H54 (cell line): ENCODE data around the gene C4A.

Experiments
- DNase-seq: peaks from one replicate; pipeline ENCODE4 v3.0.0; 2011; ENCODE audit warnings: low spot score, mixed read lengths; ENCODE audit not compliant: insufficient read length
- FAIRE-seq: peaks from 3 replicates; lab custom pipeline; 2011; peaks lifted over from hg19 to GRCh38; lab: Jason Lieb, UNC
- POLR2A ChIP-seq: IDR thresholded peaks from 2 replicates; pipeline ENCODE4 v1.6.1; 2011; ENCODE audit warnings: low read depth, mild to moderate bottlenecking, low read length

Gene C4A

GRCh38 chr6:31949926-31950548, 31.8 kb upstream of the C4A start:
- FAIRE-seq (no peak), DNase-seq (no peak)
- no peak for TF ChIP-seq POLR2A

DNA sequence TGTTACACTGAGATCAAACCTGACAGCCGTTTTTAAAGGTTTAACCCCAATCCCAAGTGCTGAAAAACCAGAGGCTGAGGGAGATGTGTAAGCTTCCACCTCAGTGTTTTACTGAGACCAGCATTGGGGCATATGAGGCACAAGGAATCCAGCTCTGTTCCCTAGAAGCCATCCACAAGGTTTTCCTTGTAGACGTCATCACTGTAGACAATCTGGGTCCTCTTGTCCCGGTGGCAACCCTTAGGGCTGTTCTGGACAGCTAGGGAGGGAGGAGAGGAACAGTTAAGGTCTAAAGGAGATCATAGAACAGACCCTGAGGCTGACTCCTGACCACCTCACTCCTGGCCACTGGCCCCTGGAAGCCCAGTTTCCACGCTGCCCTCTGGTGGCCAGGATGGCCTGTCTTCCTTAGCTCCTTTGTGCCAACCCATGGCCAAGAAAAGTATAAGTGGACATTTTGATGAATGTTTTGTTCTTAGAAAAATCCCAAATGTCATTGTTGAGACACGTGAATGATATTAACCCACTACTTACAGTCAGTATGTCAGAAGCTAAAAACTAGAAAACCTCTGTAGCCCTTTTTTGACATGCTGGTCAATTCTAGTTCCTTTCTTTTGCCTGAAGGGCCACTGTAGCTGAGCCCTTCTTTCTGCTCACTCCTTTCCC, 29.6 kb upstream of the C4A start:
- DNase-seq (peak; percentile 60), FAIRE-seq (no peak)
- TF ChIP-seq POLR2A: no peak

GRCh38 chr6:31952890-31953289, 29.0 kb upstream of the C4A start:
- TF ChIP-seq POLR2A: no peak
- DNase-seq (no peak), FAIRE-seq (no peak)

- FAIRE-seq: no peak
- no peak for TF ChIP-seq POLR2A
- DNase-seq: no peak
Observed at GRCh38 chr6:31954511-31954910, 27.3 kb upstream of the C4A start.

DNA sequence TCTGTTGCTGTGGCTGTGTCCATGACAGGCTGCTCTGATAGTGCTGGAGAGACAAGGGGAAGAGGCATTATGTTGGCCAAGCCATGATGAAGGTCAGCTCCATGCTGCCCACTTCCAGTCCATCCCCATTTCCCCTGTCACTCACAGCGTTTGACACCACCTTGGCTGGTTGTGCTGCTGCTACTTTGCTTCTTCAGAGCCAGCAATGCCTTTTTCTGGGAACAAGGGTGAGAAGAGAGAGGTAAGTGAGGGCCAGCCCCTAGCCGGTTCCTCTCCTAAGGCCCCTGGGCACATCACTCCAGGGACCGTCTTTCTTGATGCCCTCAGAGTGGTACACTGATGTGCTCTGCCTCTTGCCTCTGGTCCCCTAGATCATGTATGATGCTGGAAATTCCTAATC, 25.1 kb upstream of the C4A start:
- DNase-seq (no peak), FAIRE-seq (no peak)
- TF ChIP-seq POLR2A: no peak

- FAIRE-seq (no peak), DNase-seq (no peak)
- TF ChIP-seq POLR2A: no peak
Observed at GRCh38 chr6:31958412-31958740, 23.5 kb upstream of the C4A start.

DNA sequence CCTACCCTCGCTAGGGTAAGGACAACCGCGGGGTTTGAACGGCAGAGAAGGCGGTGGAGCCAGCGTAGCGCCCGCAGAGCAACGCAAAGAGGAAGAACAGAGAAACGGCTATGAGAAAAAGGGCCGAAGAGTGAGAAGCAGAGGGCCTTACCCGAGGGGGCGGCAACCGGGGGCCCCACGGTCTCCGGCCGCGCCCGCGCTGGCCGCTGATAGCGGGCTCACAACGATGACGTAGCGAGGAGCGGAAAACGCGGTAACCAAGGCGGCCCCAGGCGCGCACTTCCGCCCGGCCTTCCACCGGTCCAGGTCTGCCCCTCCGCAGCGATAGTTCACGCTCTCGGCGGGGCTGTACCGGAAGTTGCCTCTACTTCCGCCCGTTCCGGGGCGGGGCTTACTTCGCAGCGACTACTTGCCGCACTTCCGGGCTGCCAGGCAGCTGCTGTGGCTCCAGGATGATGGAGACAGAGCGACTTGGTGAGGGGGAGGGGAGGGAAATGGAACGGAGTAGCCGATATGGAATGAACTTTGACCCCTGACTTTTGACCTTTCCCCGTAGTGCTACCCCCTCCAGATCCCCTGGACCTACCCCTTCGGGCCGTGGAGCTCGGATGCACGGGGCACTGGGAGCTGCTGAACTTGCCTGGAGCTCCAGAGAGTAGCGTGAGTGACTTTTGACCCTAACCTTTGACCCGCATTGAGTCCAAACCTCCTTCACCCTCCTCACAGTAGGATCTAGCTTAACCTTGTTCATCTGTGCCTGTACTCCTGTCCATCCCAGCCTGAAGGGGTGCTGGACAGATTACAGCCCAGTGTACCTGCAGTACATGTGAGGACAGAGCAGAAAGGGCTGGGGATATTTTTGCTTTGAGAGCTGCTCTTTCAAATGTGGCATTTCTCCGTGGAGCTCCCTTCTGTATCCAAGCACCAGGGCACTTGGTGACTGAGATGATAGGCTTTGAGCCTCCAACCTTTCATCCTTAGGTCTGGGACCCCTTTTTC, 22.8 kb upstream of the C4A start, which contains the start of the genes NELFE and SKIC2:
Gene NELFE (minus strand): TSS at position 231 of the 999 bp plus-strand sequence. CDS start 525 bp downstream, outside the sequence.
Gene SKIC2 (plus strand): TSS at position 435 of the 999 bp plus-strand sequence. CDS start 18 bp downstream, at position 453.
- DNase-seq: peak; percentile 98
- FAIRE-seq: peak; percentile 78
- TF ChIP-seq POLR2A: peak; percentile 51; the same call in 1 of the 2 replicates

- no peak for TF ChIP-seq POLR2A
- no peak for DNase-seq
- no peak for FAIRE-seq
Observed at GRCh38 chr6:31961616-31962015, 20.2 kb upstream of the C4A start.

GRCh38 chr6:31963921-31964320, 17.9 kb upstream of the C4A start:
- TF ChIP-seq POLR2A: no peak
- DNase-seq (no peak), FAIRE-seq (no peak)

DNA sequence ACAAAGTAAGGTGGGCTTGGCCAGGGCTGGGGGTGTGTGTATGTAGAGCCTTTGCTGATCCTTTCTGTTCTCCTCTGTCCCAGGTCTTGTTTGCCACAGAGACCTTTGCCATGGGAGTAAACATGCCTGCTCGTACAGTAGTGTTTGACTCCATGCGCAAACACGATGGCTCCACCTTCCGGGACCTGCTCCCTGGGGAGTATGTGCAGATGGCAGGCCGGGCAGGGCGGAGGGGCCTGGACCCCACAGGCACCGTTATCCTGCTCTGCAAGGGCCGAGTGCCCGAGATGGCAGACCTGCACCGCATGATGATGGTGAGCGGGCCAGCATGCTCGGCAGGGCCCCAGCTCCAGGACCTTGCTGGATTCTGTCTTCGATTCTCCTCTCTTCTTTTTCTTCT, 16.2 kb upstream of the C4A start:
- no peak for TF ChIP-seq POLR2A
- FAIRE-seq: no peak

DNA sequence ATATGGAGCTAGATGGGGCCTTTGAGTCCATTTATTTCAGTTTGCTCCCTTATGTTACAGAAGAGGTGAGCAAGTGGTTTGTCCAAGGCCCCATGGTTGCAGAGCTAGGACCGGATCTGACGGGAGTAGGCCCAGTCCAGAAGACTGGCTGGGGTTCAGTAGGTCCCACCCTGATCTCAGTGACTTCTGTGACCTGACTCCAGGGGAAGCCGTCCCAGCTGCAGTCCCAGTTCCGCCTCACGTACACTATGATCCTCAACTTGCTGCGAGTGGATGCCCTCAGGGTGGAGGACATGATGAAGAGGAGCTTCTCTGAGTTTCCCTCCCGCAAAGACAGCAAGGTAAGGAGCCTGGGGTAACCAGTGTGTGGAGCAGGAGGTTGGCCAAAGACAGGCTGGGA, 15.4 kb upstream of the C4A start:
- FAIRE-seq: no peak
- no peak for DNase-seq
- TF ChIP-seq POLR2A: no peak

More for the DNA sequence above, 16.2 kb upstream of the C4A start:
- DNase-seq: no peak

DNA sequence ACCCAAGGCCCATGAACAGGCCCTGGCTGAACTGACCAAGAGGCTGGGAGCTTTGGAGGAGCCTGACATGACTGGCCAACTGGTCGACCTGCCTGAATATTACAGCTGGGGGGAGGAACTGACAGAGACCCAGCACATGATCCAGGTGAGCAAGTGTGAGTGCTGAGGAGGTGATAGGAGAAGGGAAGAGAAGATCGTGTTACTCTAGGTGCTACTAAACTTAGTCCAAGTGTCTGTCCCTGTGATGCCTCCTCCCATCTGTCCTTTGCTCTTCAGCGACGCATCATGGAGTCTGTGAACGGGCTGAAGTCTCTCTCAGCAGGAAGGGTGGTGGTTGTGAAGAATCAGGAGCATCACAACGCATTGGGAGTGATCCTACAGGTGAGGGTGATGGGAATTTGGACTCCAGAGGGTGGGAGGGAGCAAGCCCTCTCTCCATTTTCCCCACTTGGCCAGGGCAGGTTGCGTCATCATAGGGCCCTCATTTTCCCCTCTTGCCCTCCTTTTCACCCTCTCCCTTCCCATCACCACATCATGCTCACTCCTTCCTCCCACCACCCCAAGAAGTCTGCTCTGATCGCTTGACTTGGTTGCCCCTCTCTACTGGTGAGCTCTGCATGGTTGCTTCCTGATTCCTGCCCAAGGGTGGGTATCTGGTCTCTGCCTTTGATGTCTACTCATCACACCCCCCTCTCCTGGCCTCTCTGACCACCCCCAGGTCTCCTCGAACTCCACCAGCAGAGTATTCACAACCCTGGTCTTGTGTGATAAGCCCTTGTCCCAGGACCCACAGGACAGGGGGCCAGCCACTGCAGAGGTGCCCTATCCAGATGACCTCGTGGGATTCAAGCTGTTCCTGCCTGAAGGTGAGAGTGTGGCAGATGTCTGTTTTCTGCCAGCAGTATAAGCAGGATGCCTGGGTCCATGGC, 14.6 kb upstream of the C4A start:
- no peak for DNase-seq
- no peak for FAIRE-seq
- TF ChIP-seq POLR2A: no peak

GRCh38 chr6:31967926-31968320, 13.9 kb upstream of the C4A start:
- FAIRE-seq (no peak), DNase-seq (no peak)
- TF ChIP-seq POLR2A: no peak
